Measurements from ENCODE around the gene MED10. TPM values are rescaled to one million over a fixed set of nuclear protein-coding genes. Genes with fewer than 3 reads are reported as not detected.

The MED10 gene
- total and polyA plus RNA-seq, 7 donors, result 18.8 to 98.1 (median 49.1) TPM

GRCh38 chr5:6412811-6413210 is 34.5 kb upstream of the MED10 start:
- no peaks in the 10 kb centered on the region for H3K36me3 ChIP-seq (ENCODE audit: insufficient read depth in 1 of 2, low read depth in 1 of 2)
- no peaks in the 10 kb centered on the region for H3K4me1 ChIP-seq
- no peak overlapping the region for H3K27ac ChIP-seq
- H3K4me3 ChIP-seq, result no peak overlapping the region
- 48 to 60% (median 55%) methylated on average over 4 of the region's 4 CpGs for WGBS, 3 donors
- ATAC-seq, result no peak
- H3K9me3 ChIP-seq, result no peaks in the 10 kb centered on the region
- DNase-seq, result no peak
- intact Hi-C loops (cut with DNase I), result no loop called here
- H3K27me3 ChIP-seq (ENCODE audit: insufficient read depth in 3 of 3, low read length in 2 of 3), result no peaks in the 10 kb centered on the region
- TF ChIP-seq, protein P1, sequence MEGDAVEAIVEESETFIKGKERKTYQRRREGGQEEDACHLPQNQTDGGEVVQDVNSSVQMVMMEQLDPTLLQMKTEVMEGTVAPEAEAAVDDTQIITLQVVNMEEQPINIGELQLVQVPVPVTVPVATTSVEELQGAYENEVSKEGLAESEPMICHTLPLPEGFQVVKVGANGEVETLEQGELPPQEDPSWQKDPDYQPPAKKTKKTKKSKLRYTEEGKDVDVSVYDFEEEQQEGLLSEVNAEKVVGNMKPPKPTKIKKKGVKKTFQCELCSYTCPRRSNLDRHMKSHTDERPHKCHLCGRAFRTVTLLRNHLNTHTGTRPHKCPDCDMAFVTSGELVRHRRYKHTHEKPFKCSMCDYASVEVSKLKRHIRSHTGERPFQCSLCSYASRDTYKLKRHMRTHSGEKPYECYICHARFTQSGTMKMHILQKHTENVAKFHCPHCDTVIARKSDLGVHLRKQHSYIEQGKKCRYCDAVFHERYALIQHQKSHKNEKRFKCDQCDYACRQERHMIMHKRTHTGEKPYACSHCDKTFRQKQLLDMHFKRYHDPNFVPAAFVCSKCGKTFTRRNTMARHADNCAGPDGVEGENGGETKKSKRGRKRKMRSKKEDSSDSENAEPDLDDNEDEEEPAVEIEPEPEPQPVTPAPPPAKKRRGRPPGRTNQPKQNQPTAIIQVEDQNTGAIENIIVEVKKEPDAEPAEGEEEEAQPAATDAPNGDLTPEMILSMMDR (IDR thresholded peaks at IDR 0.05), result no peak

- DNase-seq, result no peak
- 79 to 82% (median 82%) methylated on average over 15 of the region's 15 CpGs for WGBS, 3 donors
- TF ChIP-seq, protein P1 (IDR thresholded peaks at IDR 0.05), result no peak
- intact Hi-C loops (cut with DNase I), result no loop called here
- H3K4me3 ChIP-seq, result no peak overlapping the region
- no peaks in the 10 kb centered on the region for H3K9me3 ChIP-seq
- H3K27ac ChIP-seq, result no peak overlapping the region
- H3K36me3 ChIP-seq (ENCODE audit: insufficient read depth in 1 of 2, low read depth in 1 of 2), result no peaks in the 10 kb centered on the region
- no peak for ATAC-seq
- H3K4me1 ChIP-seq, result no peaks in the 10 kb centered on the region
- H3K27me3 ChIP-seq (ENCODE audit: insufficient read depth in 3 of 3, low read length in 2 of 3), result no peaks in the 10 kb centered on the region
Observed at GRCh38 chr5:6411141-6411540, 32.8 kb upstream of the MED10 start.

DNA sequence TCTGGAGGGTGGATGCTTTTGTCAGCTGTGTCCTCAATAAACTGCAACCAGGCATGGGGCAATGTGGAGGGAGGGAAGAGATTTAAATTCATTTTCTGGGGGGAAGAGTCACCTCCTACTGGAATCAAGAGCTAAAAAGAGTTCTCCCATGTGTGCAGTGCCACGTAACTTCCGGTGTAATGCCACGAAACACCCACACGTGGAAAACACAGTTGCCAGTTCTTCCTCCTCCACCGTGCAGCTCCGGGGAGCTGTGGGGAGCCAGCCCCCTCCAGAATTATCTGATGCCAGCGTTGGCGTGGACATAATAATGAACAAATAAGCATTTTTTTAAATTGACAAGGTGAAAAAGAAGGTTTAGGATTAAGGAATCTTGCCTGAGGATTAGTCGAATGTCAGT is 32.1 kb upstream of the MED10 start:
- Histone ChIP-seq H3K4me3 (no peak overlapping the region), H3K27me3 (ENCODE audit: insufficient read depth in 3 of 3, low read length in 2 of 3) (no peaks in the 10 kb centered on the region), H3K27ac (no peak overlapping the region), H3K9me3 (no peaks in the 10 kb centered on the region), H3K4me1 (no peaks in the 10 kb centered on the region), H3K36me3 (ENCODE audit: insufficient read depth in 1 of 2, low read depth in 1 of 2) (no peaks in the 10 kb centered on the region)
- intact Hi-C loops (cut with DNase I), result no loop called here
- 80 to 85% (median 82%) methylated on average over 9 of the region's 9 CpGs for WGBS, 3 donors
- no peak for DNase-seq
- ATAC-seq, result no peak
- TF ChIP-seq, protein P1 (IDR thresholded peaks at IDR 0.05), result no peak

- H3K27me3 ChIP-seq (ENCODE audit: insufficient read depth in 3 of 3, low read length in 2 of 3), result no peaks in the 10 kb centered on the region
- ATAC-seq (no peak), DNase-seq (no peak)
- no peaks in the 10 kb centered on the region for H3K9me3 ChIP-seq
- TF ChIP-seq, protein P1 (IDR thresholded peaks at IDR 0.05), result no peak
- H3K4me3 ChIP-seq, result no peak overlapping the region
- WGBS, 3 donors, result 75 to 79% (median 75%) methylated on average over 8 of the region's 8 CpGs
- H3K27ac ChIP-seq, result no peak overlapping the region
- no peaks in the 10 kb centered on the region for H3K4me1 ChIP-seq
- no peaks in the 10 kb centered on the region for H3K36me3 ChIP-seq (ENCODE audit: insufficient read depth in 1 of 2, low read depth in 1 of 2)
- intact Hi-C loops (cut with DNase I), result no loop called here
Observed at GRCh38 chr5:6408627-6409446, 30.5 kb upstream of the MED10 start.

GRCh38 chr5:6408260-6408596 is 29.9 kb upstream of the MED10 start:
- no peaks in the 10 kb centered on the region for H3K4me1 ChIP-seq
- ATAC-seq (no peak), DNase-seq (no peak)
- intact Hi-C loops (cut with DNase I), result no loop called here
- H3K36me3 ChIP-seq (ENCODE audit: insufficient read depth in 1 of 2, low read depth in 1 of 2), result no peaks in the 10 kb centered on the region
- H3K27me3 ChIP-seq (ENCODE audit: insufficient read depth in 3 of 3, low read length in 2 of 3), result no peaks in the 10 kb centered on the region
- H3K4me3 ChIP-seq, result no peak overlapping the region
- H3K27ac ChIP-seq, result no peak overlapping the region
- TF ChIP-seq, protein P1 (IDR thresholded peaks at IDR 0.05), result no peak
- WGBS, 3 donors, result 73 to 77% (median 75%) methylated on average over 5 of the region's 5 CpGs
- H3K9me3 ChIP-seq, result no peaks in the 10 kb centered on the region
